HEK293 (cell line): ENCODE results near the gene EIF2B2.

Source experiments
- CTCF ChIP-seq: fragments of 450-650 bp; formaldehyde crosslinking; IDR thresholded peaks from 2 replicates; pipeline ENCODE4 v1.5.1; 2016; ENCODE audit warnings: missing biosample characterization, missing genetic modification characterization
- ELK4 ChIP-seq: IDR thresholded peaks from 2 replicates; pipeline ENCODE4 v1.6.1; 2011; ENCODE audit warnings: mild to moderate bottlenecking, low read depth, low read length, borderline replicate concordance
- SETDB1 ChIP-seq: IDR thresholded peaks from one replicate; pipeline ENCODE4 v1.6.1; 2017; ENCODE audit warnings: mild to moderate bottlenecking, low read length, moderate library complexity, mixed read lengths; ENCODE audit not compliant: insufficient read length
- ZNF121 ChIP-seq: fragments of 450-650 bp; formaldehyde crosslinking; IDR thresholded peaks from 2 replicates; pipeline ENCODE4 v1.5.1; 2016; ENCODE audit warnings: missing biosample characterization, missing genetic modification characterization
- ZNF138 ChIP-seq: fragments of 450-650 bp; formaldehyde crosslinking; IDR thresholded peaks from 2 replicates; pipeline ENCODE4 v1.5.1; 2016; ENCODE audit warnings: missing biosample characterization, missing genetic modification characterization, borderline replicate concordance
- ZNF239 ChIP-seq: fragments of 450-650 bp; formaldehyde crosslinking; IDR thresholded peaks from 2 replicates; pipeline ENCODE4 v1.5.1; 2016; ENCODE audit warnings: missing biosample characterization, missing genetic modification characterization
- ZNF830 ChIP-seq: fragments of 450-650 bp; IDR thresholded peaks from 2 replicates; pipeline ENCODE4 v1.5.0; 2018; ENCODE audit warnings: missing biosample characterization, missing genetic modification characterization, low read depth, mild to moderate bottlenecking, moderate library complexity

GRCh38 chr14:75025876-75026275 is 23.2 kb downstream of the EIF2B2 start:
- no peak for TF ChIP-seq ZNF121 (tag by site-specific recombination)
- no peak for TF ChIP-seq ZNF138
- TF ChIP-seq ELK4 = no peak
- TF ChIP-seq CTCF (tag by site-specific recombination) = no peak
- no peak for TF ChIP-seq ZNF239
- no peak for TF ChIP-seq ZNF830
- TF ChIP-seq SETDB1 = no peak
